HG02610 (cell line): ENCODE measurements around the gene FAM221B.

Experiments
- ATAC-seq: cut with Tn5 transposase; IDR thresholded peaks from one replicate; pipeline ENCODE4 v1.9.1; 2021; ENCODE audit warnings: mild to moderate bottlenecking, moderate library complexity; ENCODE audit not compliant: unreplicated experiment

FAM221B gene, protein sequence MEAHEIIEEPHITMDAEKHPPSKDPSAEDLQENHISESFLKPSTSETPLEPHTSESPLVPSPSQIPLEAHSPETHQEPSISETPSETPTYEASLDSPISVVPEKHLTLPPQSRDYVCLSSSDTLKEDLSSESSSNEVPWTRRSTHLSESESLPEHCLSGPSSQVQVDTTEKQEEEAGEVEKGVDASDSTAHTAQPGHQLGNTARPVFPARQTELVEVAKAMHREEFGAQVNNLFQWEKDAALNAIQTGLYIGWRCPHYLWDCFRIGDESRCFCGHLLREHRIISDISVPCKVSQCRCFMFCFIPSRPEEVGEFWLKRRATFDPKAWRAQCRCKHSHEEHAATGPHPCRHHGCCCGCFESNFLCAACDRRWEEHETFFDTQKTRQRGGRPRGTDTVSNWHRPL

DNA sequence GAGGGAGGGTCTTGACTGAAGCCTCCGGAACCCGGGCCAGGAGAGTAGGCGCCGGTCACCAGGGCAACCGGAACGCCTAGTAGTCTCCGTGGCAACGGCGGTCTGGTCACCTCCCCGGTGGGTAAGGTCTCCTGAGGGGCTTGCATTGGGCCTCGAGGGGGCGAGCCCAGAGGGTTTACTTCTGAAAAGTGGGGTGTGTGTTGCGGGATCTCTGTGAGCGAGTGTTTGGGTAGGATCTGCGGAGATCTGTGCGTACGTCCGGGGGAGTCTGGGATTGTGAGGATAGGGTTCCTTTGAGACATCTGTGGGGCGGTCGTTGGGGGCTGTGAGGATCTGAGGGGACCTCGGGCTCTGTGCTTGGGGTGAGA lies at the start of gene FAM221B:
Gene FAM221B (minus strand): TSS at position 17 of the 368 bp plus-strand sequence. CDS start 2,571 bp downstream, outside the sequence.
- ATAC-seq: no peak

DNA sequence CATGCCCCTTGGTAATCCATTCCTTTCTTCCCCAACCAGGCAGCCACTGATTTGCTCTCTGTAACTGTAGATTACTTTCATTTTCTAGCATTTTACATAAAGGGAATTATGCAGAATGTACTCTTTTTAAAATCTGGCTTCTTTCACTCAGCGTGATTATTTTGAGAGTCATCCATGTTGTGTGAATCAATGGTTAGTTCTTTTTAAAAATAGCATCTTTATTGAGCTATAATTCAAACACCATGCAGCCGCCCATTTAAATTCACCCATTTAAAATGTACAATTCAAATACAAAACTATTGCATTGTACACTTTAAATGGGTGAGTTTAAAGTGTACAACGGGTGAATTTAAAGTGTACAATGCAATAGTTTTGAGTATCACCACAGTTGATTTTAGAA lies 44.0 kb upstream of the FAM221B start:
- ATAC-seq: no peak

DNA sequence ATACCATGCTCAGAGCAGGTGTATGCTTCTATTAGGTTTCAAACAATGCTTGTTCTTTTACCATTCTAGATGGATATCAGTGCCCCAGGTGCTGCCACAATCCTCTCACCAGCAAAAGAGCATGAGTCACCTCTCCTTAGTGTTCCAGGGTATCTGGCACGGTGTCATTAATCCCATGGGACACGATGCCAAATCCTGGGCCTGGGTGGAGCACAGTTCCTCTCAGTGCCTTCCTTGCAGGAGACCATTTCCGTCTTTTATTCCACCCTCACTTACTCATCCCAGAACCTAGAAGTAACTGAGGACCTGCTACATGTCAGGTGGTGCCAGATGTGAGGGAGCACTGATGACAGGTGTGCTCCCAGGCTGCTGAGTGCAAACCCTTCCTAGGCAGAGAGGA lies 43.0 kb upstream of the FAM221B start:
- no peak for ATAC-seq

DNA sequence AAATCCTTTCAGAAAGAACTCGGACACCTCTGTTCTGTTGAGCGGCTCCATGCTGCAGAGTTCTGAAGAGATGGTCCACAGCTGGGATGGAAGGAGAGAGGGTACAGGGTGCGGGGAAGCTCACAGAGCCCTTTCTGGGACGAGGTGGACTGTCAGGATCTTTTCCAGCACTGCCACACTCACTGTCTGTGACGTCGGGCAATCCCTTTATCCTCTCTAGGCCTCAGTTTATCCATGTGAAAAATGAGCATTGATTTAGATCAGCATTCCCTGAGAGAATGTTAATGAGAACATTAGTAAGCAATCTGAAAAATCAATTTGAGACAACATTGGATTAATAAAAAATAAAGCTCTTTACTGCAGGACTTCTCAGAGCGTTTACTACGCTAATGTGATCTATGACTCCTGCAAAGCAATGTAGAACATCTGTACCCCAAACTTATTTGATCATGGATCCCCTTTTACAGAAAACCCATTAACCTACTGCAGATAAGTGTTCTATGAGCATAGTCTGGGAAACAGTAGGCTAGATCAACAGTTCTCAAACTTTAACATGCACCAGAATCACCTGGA lies 41.9 kb upstream of the FAM221B start, which contains the start of gene OR13J1:
Gene OR13J1 (minus strand): TSS at position 51 of the 573 bp plus-strand sequence. CDS start 0 bp downstream, at position 51.
- ATAC-seq: no peak

DNA sequence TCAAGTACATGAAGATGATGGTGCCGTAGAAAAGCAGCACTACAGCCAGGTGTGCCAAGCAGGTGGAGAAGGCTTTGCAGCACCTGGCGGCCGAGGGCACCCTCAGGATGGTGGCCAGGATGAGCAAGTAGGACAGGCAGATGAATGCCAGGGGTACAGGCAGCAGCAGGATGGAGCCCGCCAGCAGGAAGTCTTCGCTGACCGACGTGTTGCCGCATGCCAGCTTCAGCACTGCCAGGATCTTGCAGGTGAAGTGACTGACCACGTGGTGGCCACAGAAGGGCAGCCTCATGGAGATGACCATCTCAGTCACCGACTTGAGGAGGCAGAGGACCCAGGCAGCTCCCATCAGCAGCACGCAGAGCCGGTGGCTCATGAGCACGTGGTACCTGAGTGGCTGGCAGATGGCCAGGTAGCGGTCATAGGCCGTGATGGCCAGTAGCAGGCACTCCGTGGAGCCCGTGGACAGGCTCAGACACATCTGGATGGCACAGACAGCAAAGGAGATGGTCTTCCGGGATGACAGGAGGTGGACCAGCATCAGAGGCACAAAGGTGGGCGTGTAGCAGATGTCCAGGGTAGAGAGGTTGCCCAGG lies 41.2 kb upstream of the FAM221B start:
- no peak for ATAC-seq

DNA sequence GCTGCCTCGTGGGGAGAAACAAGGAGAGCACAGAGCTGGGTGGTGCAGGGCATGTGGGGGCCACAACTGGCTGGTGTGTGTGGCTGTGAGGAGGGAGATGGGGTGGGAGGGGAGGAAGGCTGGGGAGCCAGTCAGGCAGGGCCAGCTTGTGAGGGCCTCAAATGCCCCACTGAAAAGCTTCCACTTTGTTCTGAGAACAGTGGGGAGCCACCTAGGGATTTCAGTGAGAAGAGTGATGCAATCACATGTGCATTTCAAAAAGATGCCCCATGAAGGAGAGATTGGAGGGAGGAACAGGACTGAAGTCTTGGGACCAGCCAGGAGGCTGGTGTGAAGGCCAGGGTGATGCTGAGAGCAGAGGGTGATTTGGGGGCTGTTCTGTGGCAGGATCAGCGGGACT lies 40.4 kb upstream of the FAM221B start:
- ATAC-seq: no peak

DNA sequence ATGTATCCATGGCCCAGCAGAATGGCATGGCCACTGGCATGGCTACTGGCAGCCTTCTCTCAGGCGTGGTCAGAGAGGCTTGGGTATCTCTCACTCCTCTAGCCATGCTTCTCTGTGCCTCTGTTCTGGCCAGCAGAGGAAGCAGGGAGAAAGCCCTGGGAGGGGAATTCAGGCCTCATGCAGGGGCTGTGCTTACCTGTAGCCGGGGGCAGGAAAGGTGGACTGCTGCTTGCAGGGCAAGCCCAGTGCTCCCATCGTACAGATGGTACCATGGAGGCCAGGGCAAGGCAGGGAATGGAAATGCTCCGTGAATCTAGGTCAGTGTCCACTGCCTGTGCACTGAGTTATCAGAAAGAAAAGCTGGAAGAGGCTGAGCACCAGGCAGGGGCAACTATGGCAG lies 39.0 kb upstream of the FAM221B start:
- ATAC-seq: no peak

DNA sequence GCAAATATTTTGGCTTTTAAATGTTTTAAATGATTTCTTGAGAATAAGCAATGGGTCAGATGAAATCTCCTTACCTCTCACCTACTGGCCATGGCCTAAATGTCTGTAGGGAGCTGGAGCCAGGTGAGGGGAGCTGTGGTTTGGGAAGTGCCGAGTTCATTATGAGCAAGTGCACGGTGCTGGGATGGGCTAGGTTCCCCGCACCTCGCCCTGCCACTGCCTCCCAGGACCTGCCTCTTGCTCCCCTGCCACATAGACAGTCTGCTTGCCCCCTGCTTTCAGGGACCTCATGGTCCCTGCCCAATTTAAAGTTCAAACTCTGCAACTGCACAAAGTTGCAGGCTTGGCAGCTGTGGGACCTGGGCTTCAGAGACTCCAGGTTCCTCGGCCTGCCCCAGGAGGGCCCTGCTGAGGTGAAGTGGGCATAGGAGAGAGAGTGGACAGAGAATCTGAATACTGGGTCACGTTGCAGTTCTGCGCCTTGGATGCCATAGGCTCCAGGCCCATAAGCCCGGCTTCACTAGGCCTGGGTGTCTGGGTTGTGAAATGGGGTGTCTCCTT lies 36.2 kb upstream of the FAM221B start:
- ATAC-seq: no peak

DNA sequence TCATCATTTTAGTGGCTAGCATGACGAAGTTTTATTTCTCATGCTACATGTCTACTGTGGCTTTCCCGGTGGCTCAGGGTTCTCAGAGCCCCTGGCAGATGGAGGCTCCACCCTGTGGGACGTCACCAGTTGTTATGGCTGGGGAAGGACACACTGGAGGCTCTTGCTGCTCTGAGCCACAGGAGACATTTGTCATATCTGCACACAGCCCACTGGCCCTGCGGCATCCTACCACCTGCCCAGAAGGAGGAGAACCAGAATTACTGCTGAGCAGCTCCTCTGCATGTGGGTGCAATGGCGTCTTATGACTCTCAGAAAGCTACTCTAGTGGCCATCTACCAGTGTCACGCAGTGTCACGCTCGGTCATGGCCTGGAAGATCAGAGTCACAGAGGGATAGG lies 35.1 kb upstream of the FAM221B start:
- ATAC-seq: no peak

DNA sequence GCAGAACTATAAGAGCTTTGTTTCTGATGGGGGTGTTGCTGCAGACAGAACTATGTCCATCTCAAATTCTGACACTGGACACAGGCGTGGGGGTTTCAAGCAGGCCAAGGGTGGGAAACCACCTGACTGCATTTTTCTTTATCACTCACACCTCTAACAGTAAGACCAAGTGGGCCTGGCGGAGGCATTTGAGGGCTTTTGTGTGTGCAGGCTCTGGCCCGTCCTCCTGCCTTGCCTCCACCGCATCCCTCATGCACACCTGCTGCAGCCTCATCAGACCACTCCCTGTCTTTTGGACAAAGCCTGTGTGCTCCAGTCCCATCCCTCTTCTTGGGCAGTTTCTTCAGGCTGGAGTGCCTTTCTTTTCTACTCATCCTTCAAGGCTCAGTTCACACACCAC lies 33.8 kb upstream of the FAM221B start:
- ATAC-seq: no peak

DNA sequence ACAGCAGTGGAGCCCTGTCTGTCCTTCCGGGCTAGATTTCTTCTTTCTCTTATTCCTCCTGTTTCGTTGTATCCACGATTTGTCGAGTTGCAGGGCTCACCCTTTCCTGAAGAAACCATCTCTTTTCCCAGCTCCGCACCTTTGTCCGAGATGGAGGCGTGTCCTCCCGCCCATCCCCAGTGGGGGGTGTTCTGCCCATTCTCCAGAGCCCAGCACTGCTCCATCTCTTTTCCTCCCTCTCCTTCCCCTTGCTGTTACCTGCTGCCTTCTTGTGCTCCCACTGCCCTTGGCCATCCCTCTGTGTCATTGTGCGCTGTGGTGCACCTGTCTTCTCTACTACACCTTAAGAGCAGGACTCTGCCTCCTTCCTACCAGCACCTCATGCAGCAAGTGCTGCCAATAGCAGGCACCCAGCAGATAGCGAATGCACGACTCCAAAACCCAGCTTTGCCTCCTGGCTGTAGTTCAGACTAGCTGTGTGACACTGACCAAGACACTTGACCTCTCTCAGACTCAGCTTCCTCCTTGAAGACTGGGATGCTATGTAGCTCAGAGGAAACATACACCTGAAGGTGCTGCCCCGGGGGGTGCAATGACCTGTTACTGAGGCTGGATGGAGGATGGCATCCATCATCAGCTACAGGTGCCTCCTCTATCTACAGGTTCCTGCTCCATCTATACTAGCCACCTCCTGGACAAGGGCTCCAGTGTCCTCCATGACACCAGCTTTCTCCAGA lies 32.8 kb upstream of the FAM221B start:
- ATAC-seq: no peak

DNA sequence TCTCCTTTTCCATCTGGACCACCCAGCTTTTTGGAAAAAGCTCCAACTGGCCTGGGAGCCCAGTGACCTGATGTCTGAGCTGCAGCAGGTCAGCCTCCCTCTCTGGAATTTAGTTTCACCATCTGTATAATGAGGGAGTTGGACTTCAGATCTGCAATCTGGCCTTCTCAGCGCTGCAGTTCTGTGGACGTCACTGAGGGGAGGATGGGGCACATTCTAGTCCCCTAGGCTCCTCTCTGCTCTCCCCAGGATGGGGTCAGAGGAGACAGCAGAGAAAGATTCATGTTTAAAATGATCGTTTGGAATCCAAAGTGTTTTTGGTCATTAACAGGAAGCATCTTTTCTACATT lies 31.4 kb upstream of the FAM221B start:
- no peak for ATAC-seq

DNA sequence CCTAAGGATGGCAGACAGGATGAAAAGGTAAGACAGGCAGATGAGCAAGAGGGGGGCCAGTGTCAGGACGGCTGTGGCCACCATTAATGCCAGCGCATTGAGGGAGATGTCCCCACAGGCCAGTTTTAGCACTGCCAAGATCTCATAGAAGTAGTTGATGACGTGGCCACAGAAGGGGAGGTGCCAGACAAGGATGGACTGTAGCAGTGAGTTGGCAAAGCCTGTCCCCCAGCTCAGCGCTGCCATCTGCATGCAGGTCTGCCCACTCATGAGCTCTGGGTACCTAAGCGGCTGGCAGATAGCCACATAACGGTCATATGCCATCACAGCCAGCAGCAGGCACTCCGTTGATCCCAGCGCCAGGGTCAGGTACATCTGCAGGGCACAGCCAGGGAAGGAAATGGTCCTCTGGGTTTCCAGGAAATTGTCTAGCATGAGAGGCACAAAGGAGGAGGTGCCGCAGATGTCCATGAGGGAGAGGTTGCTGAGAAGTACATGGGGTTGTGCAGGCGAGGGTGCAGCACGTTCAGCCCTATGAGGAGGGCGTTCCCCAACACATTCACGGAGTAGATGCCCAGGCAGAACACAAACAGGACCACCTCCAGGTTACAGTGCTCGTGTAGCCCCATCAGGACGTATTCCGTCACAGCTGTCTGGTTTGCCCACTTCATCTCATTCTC lies 30.9 kb upstream of the FAM221B start:
- ATAC-seq: no peak

DNA sequence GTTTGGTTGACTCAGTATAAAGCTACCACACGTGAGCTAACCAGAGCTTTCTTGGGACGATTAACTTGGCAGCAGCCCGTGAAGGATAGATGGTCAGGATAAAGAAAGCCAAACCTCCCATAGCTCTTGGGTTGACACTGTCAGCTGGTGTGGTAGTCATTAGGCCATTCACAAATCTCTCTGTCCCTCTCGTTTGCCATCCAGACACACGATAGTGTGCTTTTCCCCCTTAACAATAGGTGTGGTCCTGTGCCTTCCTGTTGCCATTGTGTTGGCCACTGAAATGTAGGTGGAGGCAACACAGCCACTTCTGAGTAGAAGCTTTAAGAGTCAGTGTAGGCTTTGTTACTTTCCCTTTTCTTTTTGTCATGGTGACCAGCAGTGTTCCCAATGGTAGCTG lies 29.9 kb upstream of the FAM221B start:
- no peak for ATAC-seq

DNA sequence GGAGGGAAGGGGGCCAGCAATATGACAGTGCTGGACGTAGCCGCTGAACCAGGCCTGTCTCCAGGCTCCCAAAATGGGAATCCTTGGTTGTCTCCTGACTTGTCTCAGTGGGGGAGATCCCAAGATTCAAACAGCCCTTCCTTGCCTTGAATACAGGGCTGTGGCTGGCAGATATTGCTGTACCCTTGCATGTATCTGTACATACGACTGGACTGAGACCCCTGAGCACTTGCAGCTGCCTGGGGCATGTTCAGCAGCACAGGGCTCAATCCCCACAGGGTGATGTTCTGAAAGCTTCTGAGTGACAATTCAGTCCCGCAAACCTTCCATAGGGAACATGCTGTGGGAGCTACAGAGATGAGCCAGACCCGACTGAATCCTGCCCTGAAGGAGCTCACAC lies 28.4 kb upstream of the FAM221B start:
- ATAC-seq: no peak

DNA sequence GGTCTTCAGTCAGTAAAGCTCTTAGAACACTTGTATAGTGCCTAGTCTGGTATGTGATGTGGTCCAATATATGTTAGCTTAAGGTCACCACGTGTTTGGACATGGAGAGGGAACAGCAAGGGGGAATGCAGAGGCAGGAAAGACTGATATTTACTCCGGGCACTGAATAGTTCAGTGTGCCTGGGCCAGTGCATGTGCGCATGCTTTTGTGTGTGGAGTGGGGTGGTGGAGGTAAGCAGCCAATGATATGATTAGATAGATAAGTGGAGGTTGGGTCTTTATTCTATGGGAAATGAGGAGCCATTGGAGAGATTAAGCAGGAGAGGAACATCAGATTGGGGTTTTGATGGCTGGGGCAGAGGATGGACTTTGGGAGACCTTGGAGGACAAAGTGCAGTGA lies 27.7 kb upstream of the FAM221B start:
- ATAC-seq: no peak

DNA sequence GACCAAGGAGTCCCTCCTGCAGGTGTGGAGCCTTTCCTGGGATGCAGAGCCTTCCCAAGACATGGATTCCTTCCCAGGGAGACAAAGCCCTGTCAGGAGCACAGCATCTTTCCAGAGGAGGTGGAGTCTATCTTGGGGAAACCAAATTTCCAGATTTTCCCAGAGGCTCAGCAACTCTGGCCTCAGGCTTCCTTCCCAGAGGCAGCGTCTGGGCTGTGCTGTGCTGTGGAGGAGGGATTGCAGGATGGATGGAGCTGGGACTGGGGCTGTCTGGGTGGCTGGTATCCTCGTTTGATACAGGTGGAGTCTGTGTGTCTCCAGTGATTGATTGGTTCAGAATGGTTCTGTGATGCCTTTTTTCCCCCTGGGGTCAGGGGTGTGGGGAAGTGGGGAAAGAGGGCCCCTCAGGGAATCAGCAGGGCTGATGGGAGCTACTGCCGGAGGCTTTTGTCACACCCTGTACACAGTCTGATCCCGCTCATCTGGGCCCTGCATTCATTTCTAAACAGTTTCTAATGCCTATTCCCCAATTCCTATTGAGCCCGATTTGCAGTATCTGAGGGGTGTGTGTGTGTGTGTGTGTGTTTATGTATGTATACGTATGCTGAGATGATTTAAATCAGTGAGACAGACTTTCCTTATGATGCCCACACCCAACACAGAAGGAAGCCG lies 25.7 kb upstream of the FAM221B start:
- ATAC-seq: no peak

DNA sequence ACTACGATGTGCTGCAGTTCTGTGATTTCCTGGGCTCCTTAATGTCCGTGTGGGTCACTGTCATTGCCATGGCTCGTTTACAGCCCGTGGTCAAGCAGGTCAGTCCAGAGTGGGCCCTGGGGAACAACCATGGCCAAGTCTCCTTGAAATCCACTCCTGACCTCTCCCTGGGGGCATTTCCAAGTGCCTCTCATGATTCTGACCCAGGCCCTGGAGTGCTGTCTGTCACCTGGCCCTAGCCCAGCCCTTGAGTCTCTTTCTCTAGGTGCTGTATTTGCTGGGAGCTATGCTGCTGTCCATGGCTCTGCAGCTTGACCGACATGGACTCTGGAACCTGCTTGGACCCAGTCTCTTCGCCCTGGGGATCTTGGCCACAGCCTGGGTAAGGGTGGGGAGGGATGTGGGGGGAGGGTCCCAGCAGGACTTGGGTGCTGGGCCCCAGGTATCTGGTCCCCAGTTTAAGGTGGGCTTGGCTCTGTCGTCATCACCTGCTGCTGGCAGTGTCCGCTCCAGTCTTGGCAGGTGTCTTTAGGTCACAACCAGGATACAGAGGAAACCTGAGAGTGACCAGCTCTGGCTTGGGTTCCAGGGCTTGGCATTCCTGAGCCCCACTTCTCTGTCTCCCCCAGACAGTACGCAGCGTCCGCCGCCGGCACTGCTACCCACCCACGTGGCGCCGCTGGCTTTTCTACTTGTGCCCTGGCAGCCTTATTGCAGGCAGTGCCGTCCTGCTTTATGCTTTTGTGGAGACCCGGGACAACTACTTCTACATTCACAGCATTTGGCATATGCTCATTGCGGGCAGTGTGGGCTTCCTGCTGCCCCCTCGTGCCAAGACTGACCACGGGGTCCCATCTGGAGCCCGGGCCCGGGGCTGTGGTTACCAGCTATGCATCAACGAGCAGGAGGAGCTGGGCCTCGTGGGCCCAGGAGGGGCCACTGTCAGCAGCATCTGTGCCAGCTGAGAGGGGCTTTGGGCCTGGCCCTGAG lies 24.6 kb upstream of the FAM221B start:
- ATAC-seq: no peak

DNA sequence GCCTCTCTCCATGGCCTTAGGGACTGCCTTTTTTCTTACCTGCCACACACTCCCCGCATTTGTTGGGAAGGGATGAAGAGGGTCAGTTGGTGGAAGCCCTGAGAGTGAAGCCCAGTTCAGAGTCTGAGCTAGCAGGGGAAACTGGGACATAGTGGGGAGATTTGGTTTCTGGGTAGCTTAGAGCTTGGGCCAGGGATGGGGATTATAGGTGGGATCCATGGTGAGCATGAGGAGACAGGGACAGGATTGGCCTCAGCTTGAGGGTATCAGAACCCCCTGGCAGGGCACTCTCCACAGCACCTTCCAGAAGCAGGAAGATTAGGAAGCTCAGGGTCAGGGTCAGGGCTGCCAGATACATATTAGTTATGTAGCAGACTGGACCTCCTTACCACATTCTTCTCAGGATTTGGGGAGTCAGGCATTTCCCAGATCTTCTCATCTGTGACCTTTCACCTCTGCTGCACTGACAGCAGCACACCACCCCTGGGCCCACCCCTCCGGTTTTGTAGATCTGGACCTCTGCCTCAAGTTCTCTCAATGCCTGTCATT lies 23.8 kb upstream of the FAM221B start:
- no peak for ATAC-seq
